AG09309 (cell line): ENCODE results near the gene ACAP1.

Experiments
- DNase-seq: peaks from one replicate; pipeline ENCODE4 v3.0.0-alpha.2; 2010; ENCODE audit warnings: low read depth
- H3K4me3 ChIP-seq: 2 replicates; pipeline ENCODE4 v1.5.1; 2011; ENCODE audit warnings: mild to moderate bottlenecking, low read depth, low read length, moderate library complexity; ENCODE audit not compliant: control insufficient read depth
- CTCF ChIP-seq: IDR thresholded peaks from 2 replicates; pipeline ENCODE4 v1.5.1; 2011; ENCODE audit warnings: mild to moderate bottlenecking, low read depth, low read length, inconsistent platforms; ENCODE audit not compliant: insufficient read depth, control insufficient read depth; ENCODE audit errors: missing control alignments

Gene ACAP1

GRCh38 chr17:7317161-7317803, 19.0 kb upstream of the ACAP1 start:
- no peak for TF ChIP-seq CTCF
- no peak for DNase-seq
- H3K4me3 ChIP-seq, result no peak overlapping the region

- no peak for DNase-seq
Measured at GRCh38 chr17:7318121-7318860, 18.0 kb upstream of the ACAP1 start.

GRCh38 chr17:7321466-7321865, 14.9 kb upstream of the ACAP1 start:
- DNase-seq, result no peak
- TF ChIP-seq CTCF, result no peak
- H3K4me3 ChIP-seq, result no peak overlapping the region

More at GRCh38 chr17:7318121-7318860, 18.0 kb upstream of the ACAP1 start:
- no peak overlapping the region for H3K4me3 ChIP-seq
- no peak for TF ChIP-seq CTCF

GRCh38 chr17:7322520-7323194, 13.7 kb upstream of the ACAP1 start:
- DNase-seq, result no peak
- H3K4me3 ChIP-seq, result no peak overlapping the region
- no peak for TF ChIP-seq CTCF

- H3K4me3 ChIP-seq, result no peak overlapping the region
- TF ChIP-seq CTCF, result peak; percentile 92
- DNase-seq, result no peak
Measured at GRCh38 chr17:7323731-7324437, 12.4 kb upstream of the ACAP1 start.

- H3K4me3 ChIP-seq, result no peak overlapping the region
- TF ChIP-seq CTCF, result no peak
- no peak for DNase-seq
Measured at GRCh38 chr17:7324438-7324779, 11.9 kb upstream of the ACAP1 start.
